Middle frontal gyrus (tissue), 1 donor: ENCODE data around the gene PRKCA.

Source experiments
- DNase-seq: peaks from one replicate; pipeline ENCODE4 v3.0.0-alpha.2; 2015; ENCODE audit warnings: low spot score; ENCODE audit errors: extremely low spot score

Gene PRKCA

GRCh38 chr17:66849851-66850580 lies 547.6 kb downstream of the PRKCA start:
- no peak for DNase-seq

GRCh38 chr17:66850692-66851091 lies 548.3 kb downstream of the PRKCA start:
- DNase-seq, result no peak

- DNase-seq, result no peak
Measured at GRCh38 chr17:66855204-66855603, 552.8 kb downstream of the PRKCA start.

- DNase-seq, result no peak
Measured at GRCh38 chr17:66858226-66859083, 556.0 kb downstream of the PRKCA start.

GRCh38 chr17:66859353-66859752 lies 556.9 kb downstream of the PRKCA start:
- no peak for DNase-seq

GRCh38 chr17:66860204-66860603 lies 557.8 kb downstream of the PRKCA start:
- no peak for DNase-seq
